Measurements from ENCODE around the gene APOBEC3A.

Gene APOBEC3A

GRCh38 chr22:38938221-38938620 is 19.2 kb upstream of the APOBEC3A start:
- H3K4me1 Mint-ChIP-seq = peaks cover 18% of the 10 kb centered on the region
- TF ChIP-seq CTCF (IDR thresholded peaks at IDR 0.05; ENCODE audit: unreplicated experiment in 3 of 3) = no peak
- H3K36me3 Mint-ChIP-seq (ENCODE audit: low read depth) = no peaks in the 10 kb centered on the region
- H3K27ac Mint-ChIP-seq = peak overlapping the region in 1 of 3 experiments; percentile 13
- H3K4me3 Mint-ChIP-seq = no peak overlapping the region
- no peaks in the 10 kb centered on the region for H3K9me3 Mint-ChIP-seq
- H3K27me3 Mint-ChIP-seq (ENCODE audit: low read depth) = no peaks in the 10 kb centered on the region

GRCh38 chr22:38938925-38939324 is 18.5 kb upstream of the APOBEC3A start:
- Mint-ChIP-seq H3K4me1 (peaks cover 16% of the 10 kb centered on the region), H3K27ac (peak overlapping the region in 2 of 3 experiments; percentile 13 to 77), H3K27me3 (ENCODE audit: low read depth) (no peaks in the 10 kb centered on the region), H3K4me3 (no peak overlapping the region), H3K9me3 (peaks cover 4% of the 10 kb centered on the region), H3K36me3 (ENCODE audit: low read depth) (no peaks in the 10 kb centered on the region)
- no peak for TF ChIP-seq CTCF (IDR thresholded peaks at IDR 0.05; ENCODE audit: unreplicated experiment in 3 of 3)

GRCh38 chr22:38940811-38941384 is 16.5 kb upstream of the APOBEC3A start:
- H3K9me3 Mint-ChIP-seq = peaks cover 4% of the 10 kb centered on the region
- no peak overlapping the region for H3K4me3 Mint-ChIP-seq
- no peaks in the 10 kb centered on the region for H3K36me3 Mint-ChIP-seq (ENCODE audit: low read depth)
- H3K27me3 Mint-ChIP-seq (ENCODE audit: low read depth) = peaks cover 10% of the 10 kb centered on the region
- H3K27ac Mint-ChIP-seq = peak overlapping the region in 1 of 3 experiments; percentile 28
- H3K4me1 Mint-ChIP-seq = peaks cover 8% of the 10 kb centered on the region
- TF ChIP-seq CTCF (IDR thresholded peaks at IDR 0.05; ENCODE audit: unreplicated experiment in 3 of 3) = no peak

- H3K9me3 Mint-ChIP-seq = peaks cover 4% of the 10 kb centered on the region
These were observed 15.9 kb upstream of the APOBEC3A start for GRCh38 chr22:38941488-38941987.

GRCh38 chr22:38942702-38943101 is 14.7 kb upstream of the APOBEC3A start:
- peaks cover 23% of the 10 kb centered on the region for H3K27me3 Mint-ChIP-seq (ENCODE audit: low read depth)
- no peak for TF ChIP-seq CTCF (IDR thresholded peaks at IDR 0.05; ENCODE audit: unreplicated experiment in 3 of 3)
- H3K4me1 Mint-ChIP-seq = peaks cover 19% of the 10 kb centered on the region
- H3K27ac Mint-ChIP-seq = no peak overlapping the region
- no peak overlapping the region for H3K4me3 Mint-ChIP-seq
- peaks cover 4% of the 10 kb centered on the region for H3K9me3 Mint-ChIP-seq
- no peaks in the 10 kb centered on the region for H3K36me3 Mint-ChIP-seq (ENCODE audit: low read depth)

More at GRCh38 chr22:38941488-38941987, 15.9 kb upstream of the APOBEC3A start:
- H3K4me1 Mint-ChIP-seq = peaks cover 12% of the 10 kb centered on the region
- peaks cover 17% of the 10 kb centered on the region for H3K27me3 Mint-ChIP-seq (ENCODE audit: low read depth)
- H3K36me3 Mint-ChIP-seq (ENCODE audit: low read depth) = no peaks in the 10 kb centered on the region
- no peak for TF ChIP-seq CTCF (IDR thresholded peaks at IDR 0.05; ENCODE audit: unreplicated experiment in 3 of 3)
- no peak overlapping the region for H3K4me3 Mint-ChIP-seq
- peak overlapping the region in 2 of 3 experiments; percentile 10 to 28 for H3K27ac Mint-ChIP-seq

- peak overlapping the region in 1 of 3 experiments; percentile 25 for H3K27ac Mint-ChIP-seq
- peaks cover 19% of the 10 kb centered on the region for H3K4me1 Mint-ChIP-seq
- H3K36me3 Mint-ChIP-seq (ENCODE audit: low read depth) = no peaks in the 10 kb centered on the region
- no peak for TF ChIP-seq CTCF (IDR thresholded peaks at IDR 0.05; ENCODE audit: unreplicated experiment in 3 of 3)
- H3K9me3 Mint-ChIP-seq = peaks cover 4% of the 10 kb centered on the region
- no peak overlapping the region for H3K4me3 Mint-ChIP-seq
- H3K27me3 Mint-ChIP-seq (ENCODE audit: low read depth) = peaks cover 28% of the 10 kb centered on the region
These were observed 14.2 kb upstream of the APOBEC3A start for GRCh38 chr22:38943201-38943600.

Measured in nephron (organoid).